T follicular helper cell (primary cell): ENCODE results near the gene PALD1.
"Not testable (repeated sequence)": the region's sequence is repeated elsewhere in the genome, so short reads cannot be mapped to it uniquely, and the experiment has no call there.

ENCODE experiments used
- DNase-seq: peaks from one replicate; pipeline ENCODE4 v3.0.0-alpha.2; 2020; ENCODE audit warnings: low read depth

Gene PALD1

GRCh38 chr10:70604106-70604505 is 125.5 kb downstream of the PALD1 start:
- DNase-seq = no peak

GRCh38 chr10:70605161-70605560 is 126.6 kb downstream of the PALD1 start:
- no peak for DNase-seq

GRCh38 chr10:70607936-70608335 is 129.4 kb downstream of the PALD1 start:
- no peak for DNase-seq

GRCh38 chr10:70613941-70614340 is 135.4 kb downstream of the PALD1 start:
- no peak for DNase-seq

- DNase-seq = not testable (repeated sequence)
Observed at GRCh38 chr10:70614364-70614763, 135.8 kb downstream of the PALD1 start.

- no peak for DNase-seq
Observed at GRCh38 chr10:70615211-70615610, 136.6 kb downstream of the PALD1 start.

- DNase-seq = no peak
Observed at GRCh38 chr10:70615784-70616522, 137.4 kb downstream of the PALD1 start.

GRCh38 chr10:70616761-70617160 is 138.2 kb downstream of the PALD1 start:
- DNase-seq = no peak
